GM18858 (cell line): ENCODE results near the gene COPB1.

ENCODE experiments used
- ATAC-seq: cut with Tn5 transposase; IDR thresholded peaks from one replicate; pipeline ENCODE4 v1.9.1; 2021; ENCODE audit not compliant: unreplicated experiment

COPB1 gene

DNA sequence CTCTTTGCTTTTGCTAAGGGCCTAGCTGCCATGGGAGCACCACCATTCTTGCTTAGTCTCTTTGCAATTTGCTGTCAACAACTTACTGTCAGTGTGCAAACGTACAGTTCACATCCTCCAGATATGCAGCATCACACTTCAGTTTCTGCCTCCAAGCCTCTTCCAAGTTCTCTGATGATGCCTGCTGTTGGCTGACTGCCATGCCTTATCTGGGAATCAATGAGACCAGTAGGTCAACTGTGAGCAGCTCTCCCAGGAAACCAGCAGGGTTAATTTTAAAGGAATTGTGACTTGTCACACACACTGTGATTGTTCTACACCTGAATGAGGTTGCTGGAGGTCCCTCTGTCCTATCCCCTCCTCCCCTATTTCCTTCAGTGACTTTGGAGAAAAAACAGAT lies 56.0 kb downstream of the COPB1 start:
- no peak for ATAC-seq

GRCh38 chr11:14435717-14436512 lies 63.7 kb downstream of the COPB1 start:
- ATAC-seq = no peak

DNA sequence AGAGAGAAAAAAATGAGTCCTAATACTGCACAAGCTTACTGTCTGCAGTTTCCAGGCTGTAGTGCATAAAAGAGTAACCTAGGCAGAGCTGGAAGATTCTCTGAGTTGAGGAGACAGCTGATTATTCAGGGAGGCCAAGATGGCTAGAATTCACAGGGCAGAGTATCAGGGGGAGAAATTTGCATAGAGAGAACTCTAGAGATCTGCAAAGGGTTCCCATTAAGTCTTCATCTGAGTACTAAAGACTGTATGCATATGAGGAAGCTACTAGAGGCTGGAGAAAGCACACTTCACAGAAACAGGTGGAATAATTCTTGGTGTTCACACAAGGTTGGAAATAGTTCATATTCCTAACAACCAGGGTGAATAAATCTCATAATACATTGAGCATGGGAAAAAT lies 74.0 kb downstream of the COPB1 start:
- peak; percentile 65 for ATAC-seq

DNA sequence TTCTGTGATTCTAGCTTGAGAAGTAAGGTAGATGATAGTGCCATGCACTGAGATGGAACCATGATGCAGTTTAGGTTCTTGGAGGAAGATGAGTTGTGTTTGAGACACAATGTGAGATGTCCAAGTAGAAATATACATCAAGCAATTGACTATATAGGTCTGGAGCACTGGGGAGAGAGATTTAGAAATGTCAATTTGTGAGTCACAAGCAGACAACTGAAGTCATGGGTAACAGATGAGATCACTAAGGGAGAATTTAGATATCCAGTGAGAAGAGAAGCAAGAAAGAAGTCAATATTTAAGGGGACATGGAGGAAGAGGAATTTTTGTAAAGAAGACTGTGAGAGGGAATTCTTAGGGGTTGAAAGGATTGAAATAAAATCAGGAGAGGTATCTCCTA lies 75.5 kb downstream of the COPB1 start:
- ATAC-seq = no peak

DNA sequence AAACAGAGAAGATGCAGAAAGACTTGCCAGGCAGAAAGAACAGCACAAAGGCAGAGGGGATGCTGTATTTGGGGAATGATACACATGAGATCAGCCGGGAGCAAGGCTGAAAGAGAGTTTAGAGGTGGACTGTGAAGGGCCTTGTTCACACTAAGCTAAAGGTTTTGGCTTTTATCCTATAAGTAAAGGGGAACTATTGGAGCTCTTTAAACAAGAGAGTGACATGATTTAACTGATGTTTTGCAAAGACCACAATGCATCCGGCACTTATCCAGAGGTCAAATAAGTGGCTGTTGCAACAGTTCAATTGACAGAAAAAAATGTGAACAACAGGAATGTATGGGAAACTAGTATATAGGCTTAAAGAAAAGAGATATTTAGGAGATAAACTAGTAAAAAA lies 76.0 kb downstream of the COPB1 start:
- ATAC-seq = no peak

DNA sequence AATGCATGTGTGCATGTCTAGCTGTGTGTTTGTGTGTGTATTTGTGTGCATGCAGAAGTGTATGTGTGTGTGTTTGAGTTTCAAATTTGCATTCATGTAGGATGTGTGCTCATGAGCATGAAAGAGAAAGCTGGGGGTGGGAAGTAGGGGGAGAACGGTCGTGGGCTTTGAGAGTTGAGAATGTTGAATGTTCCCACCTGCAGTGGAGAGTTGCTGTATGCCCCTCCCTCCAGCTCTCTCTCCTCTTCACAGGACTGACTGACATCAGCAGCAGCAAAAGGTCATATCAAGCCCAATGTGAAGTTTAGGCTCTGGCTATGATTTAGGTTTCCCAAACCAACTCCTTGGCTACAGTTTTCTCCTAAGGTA lies 76.8 kb downstream of the COPB1 start:
- no peak for ATAC-seq

DNA sequence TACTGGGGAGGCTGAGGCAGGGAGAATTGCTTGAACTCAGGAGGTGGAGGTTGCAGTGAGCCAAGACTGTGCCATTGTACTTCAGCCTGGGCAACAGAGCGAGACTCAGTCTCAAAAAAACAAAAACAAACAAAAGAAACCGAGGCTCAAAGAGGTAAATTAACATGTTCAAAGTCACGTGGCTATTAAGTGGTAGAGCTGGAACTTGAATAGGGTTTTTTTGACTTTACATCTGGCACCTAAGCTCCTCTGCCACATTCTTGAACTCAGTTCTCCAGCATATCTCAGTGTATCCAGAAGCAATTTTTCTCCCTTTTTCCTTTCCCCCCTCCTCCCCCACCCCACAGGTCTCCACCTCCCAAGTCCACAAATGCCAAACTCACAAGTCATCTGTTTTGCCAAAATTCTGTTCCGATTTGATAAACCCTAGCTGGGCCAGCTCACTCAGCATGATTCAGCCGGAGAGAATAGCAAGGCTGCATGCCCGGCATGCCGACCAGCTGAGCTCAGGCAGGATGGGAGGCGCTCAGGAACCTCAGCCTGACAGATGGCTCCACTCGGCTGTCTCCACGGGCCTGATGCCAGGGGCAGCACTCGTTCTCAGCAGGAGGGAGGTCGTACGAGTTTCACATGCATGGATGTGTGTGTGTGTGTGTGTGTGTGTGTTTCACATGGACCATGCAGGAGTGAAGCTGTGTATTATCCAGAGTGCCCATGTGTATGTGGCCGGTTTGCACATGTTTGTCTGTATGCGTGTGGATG lies 77.4 kb downstream of the COPB1 start:
- ATAC-seq = no peak

- ATAC-seq = no peak
Measured at GRCh38 chr11:14420223-14420622, 79.4 kb downstream of the COPB1 start.

DNA sequence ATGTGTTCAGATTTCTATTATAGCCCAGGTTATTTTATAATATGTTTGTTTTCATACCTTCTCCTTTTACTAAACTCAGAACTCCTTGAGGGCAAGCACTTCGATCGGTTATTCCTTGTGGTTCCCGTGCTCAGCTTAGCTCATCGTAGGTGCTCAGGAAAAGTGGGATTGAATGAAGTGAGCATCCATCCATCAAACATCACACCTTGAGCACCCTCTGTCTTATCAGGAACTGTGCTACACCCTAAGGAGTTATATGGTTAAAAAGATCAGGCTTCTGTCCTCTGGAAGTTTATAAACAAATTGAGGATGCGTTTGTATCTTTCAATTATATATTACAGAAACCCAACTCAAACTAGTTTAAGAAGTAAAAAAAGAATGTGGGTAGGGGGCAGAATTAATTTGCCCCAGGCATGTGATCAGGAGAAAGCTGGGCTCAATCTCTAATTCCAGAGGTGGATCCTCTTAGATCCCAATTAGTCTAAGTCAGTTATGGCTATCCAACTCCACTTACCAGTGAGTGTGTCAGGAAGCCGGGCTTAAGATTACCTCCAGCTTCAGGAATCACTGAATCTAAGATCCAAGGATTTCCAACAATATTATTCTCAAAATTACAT lies 80.7 kb downstream of the COPB1 start:
- ATAC-seq = no peak

DNA sequence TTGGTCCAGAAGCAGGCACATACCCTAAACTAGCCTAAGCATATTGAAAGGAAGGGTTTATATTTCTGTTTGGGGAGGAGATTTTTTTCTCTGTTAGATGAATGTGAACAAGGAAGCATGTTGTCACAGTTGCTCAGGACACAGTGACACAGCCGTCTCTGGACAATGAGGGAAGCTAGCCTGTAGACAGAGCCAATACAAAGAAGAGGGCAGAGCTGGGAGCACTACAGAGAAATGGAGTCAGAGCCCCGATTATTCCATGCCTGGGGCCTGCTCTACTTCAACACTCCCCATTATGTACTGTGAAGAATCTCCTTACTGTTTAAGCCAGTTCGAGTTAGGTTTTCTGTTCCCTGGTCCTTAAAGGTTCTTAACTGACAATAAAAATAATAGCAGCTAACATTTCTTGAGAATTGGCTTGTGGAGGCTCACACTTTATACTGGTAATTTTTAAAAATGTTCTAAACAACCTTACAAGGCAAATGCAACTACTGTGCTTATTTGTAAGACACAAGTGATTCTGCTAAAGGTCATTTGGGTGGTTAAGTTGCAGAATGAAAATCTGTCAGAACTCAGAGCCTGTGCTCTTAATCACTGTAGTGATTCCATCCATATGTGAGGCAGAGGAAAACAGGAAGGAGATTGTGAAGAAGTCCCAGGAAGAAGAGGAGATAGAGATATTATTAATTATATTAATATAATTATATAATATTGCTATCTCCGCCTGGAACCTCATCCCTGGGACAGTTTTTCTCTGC lies 81.8 kb downstream of the COPB1 start:
- no peak for ATAC-seq

GRCh38 chr11:14417186-14417585 lies 82.4 kb downstream of the COPB1 start:
- ATAC-seq = no peak

GRCh38 chr11:14414470-14415461 lies 84.8 kb downstream of the COPB1 start:
- ATAC-seq = peak; percentile 73

DNA sequence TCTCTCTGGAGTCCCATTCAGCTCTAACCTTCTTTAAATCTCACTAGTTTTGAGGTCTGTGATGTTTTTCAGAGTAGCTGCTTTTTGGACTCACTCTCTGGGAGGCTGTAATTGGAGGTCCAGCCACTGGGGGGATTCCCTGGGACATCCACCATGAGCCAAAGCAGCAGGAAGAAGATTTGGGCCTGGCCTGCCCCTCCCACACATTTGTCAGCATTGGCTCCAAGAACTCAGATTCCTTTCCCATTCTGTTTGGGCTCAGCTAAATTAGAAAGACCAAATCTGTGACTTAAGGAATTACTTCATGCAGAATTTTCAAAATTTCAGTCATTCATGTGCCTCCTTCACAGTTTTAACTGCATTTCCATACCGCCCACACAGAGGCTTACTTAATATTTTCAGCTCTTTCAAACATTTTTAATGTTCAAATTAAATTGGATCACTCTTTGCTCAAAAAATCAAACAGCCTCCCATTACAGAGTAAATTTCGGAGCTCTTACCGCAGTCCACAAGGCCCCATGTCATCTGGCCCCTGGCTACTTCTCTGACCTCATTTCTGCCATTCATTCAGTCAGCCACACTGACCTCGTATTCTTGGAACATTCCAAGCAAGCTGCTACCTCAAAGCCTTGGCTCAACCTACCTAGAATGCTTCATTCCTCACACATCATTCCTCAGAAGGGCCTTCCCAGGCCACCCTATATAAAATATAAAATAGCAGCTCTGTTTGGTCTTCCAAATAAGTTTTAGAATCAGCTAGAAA lies 86.1 kb downstream of the COPB1 start:
- no peak for ATAC-seq

DNA sequence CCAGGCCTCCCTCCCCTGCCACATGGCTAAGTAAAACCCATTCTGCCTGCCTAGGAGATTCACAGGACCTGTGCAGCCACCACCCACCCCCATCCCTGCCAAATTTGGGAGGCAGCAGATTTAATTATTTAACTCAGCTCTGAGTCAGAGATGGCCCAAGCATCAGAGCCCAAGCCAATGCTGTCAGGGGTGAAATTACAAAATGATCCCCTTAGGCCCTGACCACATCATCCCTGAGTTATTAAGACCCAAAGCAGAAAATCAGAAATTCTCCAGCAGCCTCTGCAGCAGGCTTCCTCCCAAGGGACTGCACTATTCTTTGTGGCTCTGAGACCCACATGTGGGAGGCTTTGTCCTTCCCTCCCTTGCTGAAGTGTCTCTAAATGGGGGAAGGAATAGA lies 87.8 kb downstream of the COPB1 start:
- ATAC-seq = no peak

DNA sequence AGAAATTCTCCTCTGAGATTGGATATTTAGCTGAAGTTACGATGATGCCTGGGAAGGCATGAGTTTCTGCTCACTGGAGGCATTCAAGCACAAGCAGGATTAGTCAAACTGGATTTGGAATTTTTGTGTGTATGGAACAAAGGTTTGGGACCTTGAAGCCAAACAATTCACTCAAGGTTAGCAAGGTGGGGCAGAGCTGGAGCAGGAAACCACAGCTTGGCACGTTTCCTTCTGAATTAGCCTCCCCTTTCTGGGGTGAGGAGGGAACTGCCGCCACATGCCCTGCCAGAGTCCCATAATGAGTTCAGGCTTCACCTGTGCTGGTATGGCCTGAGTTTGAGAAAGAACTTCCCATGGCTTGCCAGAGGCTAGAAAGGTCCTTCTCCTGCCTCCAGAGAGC lies 89.7 kb downstream of the COPB1 start:
- no peak for ATAC-seq

DNA sequence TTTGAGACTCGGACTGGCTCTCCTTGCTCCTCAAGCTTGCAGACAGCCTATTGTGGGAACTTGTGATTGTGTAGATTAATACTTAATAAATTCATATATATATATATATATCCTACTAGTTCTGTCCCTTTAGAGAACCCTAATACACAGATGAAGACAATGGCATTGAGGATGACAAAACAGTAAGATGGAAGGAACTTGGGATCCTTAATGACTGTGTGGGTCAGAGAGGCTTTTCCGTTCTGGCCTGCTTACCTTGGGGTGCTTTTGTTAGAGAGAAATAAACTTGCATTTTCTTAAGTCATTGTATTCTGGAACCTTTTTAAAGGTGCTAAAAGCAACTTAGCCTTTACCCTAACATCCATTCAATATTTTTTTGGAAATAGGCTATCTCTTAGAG lies 91.0 kb downstream of the COPB1 start:
- no peak for ATAC-seq
